HepG2 (cell line): ENCODE data around the gene TC2N. TPM values are rescaled to one million over a fixed set of nuclear protein-coding genes. Genes with fewer than 3 reads are reported as not detected.

Experiments
- ATAC-seq: fragments of 200-7000 bp; cut with Tn5 transposase; 3 replicates; pipeline ENCODE4 v1.9.1; 2020; ENCODE audit warnings: mild to moderate bottlenecking, moderate library complexity
- BruUV-seq: library from RNA; stranded (reverse); fragments of 400-500 nt; replicated peaks from 2 replicates; lab custom pipeline; 2021; lab: Mats Ljungman, UMichigan
- CTCF ChIA-PET: fragments of 300-600 bp; formaldehyde crosslinking; extraction: SDS; loops from one replicate; lab custom pipeline; 2021; ENCODE audit warnings: low total read pairs, inconsistent platforms, low intra/inter-chr PET ratio; lab: Yijun Ruan, JAX
- POLR2A ChIA-PET: fragments of 350-600 bp; sonication (Branson Sonifier 250); formaldehyde crosslinking; loops from one replicate; lab custom pipeline; 2020; ENCODE audit warnings: antibody characterized with exemption, inconsistent platforms; lab: Yijun Ruan, JAX
- DNase-seq: peaks from one replicate; pipeline ENCODE4 v3.0.0-alpha.2; 2015; ENCODE audit warnings: low spot score
- FAIRE-seq: peaks from 3 replicates; lab custom pipeline; 2011; peaks lifted over from hg19 to GRCh38; lab: Jason Lieb, UNC
- H2AFZ ChIP-seq: one replicate; pipeline ENCODE4 v1.6.1; 2011; ENCODE audit warnings: low read length, inconsistent platforms
- H3K27ac ChIP-seq: fragments of 300-600 bp; 3 replicates; pipeline ENCODE4 v1.8.0; 2011; ENCODE audit warnings: mixed run types, mild to moderate bottlenecking, mixed read lengths, low read length, inconsistent platforms; ENCODE audit not compliant: insufficient read depth; ENCODE audit errors: extremely low read length
- H3K27me3 ChIP-seq, 2 experiments: fragments of 200-600 bp in 1 of 2; 2 replicates in 1 of 2; 3 replicates in 1 of 2; pipeline versions ENCODE4 v1.6.0 to v1.8.0; 2011; ENCODE audit warnings: low read length in 2 of 2, mild to moderate bottlenecking in 2 of 2, moderate library complexity in 2 of 2, inconsistent platforms in 1 of 2; ENCODE audit not compliant: insufficient read depth in 2 of 2, control insufficient read depth in 1 of 2
- H3K36me3 ChIP-seq, 2 experiments: fragments of 200-600 bp in 1 of 2; replicated peaks in 1 of 2; 2 replicates in 1 of 2; 3 replicates in 1 of 2; pipeline versions ENCODE4 v1.5.1 to v1.8.0; 2011; ENCODE audit warnings: low read length in 2 of 2, inconsistent platforms in 1 of 2; ENCODE audit not compliant: insufficient read depth in 2 of 2, control insufficient read depth in 1 of 2
- H3K4me1 ChIP-seq: 2 replicates; pipeline ENCODE4 v1.5.1; 2012; ENCODE audit warnings: low read length, inconsistent platforms; ENCODE audit not compliant: insufficient read depth
- H3K4me2 ChIP-seq: 2 replicates; pipeline ENCODE4 v1.6.0; 2011; ENCODE audit warnings: low read depth, low read length, inconsistent platforms
- H3K4me3 ChIP-seq, 3 experiments: fragments of 200-600 bp in 1 of 3; sonication (generic), shearing (Covaris generic) in 1 of 3; replicated peaks in 1 of 3; 2 replicates each; pipeline ENCODE4 v1.5.1; 2011 to 2016; ENCODE audit warnings: low read length in 3 of 3, inconsistent platforms in 2 of 3, low read depth in 2 of 3, mild to moderate bottlenecking in 2 of 3, control low read depth in 1 of 3, mixed read lengths in 1 of 3; ENCODE audit not compliant: insufficient read depth in 1 of 3
- H3K79me2 ChIP-seq: one replicate; pipeline ENCODE4 v1.6.1; 2011; ENCODE audit warnings: low read length, inconsistent platforms; ENCODE audit not compliant: insufficient read depth
- H3K9ac ChIP-seq: 2 replicates; pipeline ENCODE4 v1.6.0; 2011; ENCODE audit warnings: mild to moderate bottlenecking, low read depth, low read length, inconsistent platforms; ENCODE audit not compliant: insufficient read depth
- H3K9me3 ChIP-seq: 2 replicates; pipeline ENCODE4 v1.5.1; 2012; ENCODE audit warnings: mild to moderate bottlenecking, low read length
- H4K20me1 ChIP-seq: 2 replicates; pipeline ENCODE4 v1.6.0; 2011; ENCODE audit warnings: inconsistent platforms, mild to moderate bottlenecking, low read length, moderate library complexity; ENCODE audit not compliant: insufficient read depth
- ATM ChIP-seq: fragments of 450-650 bp; IDR thresholded peaks from 2 replicates; pipeline ENCODE4 v1.7.1; 2017; ENCODE audit warnings: mild to moderate bottlenecking, borderline replicate concordance
- E2F2 ChIP-seq: sonication (generic); formaldehyde crosslinking; IDR thresholded peaks from 2 replicates; pipeline ENCODE4 v1.4.0; 2020; ENCODE audit warnings: missing genetic modification reagents, borderline replicate concordance
- FLYWCH1 ChIP-seq: sonication (generic); formaldehyde crosslinking; IDR thresholded peaks from 2 replicates; pipeline ENCODE4 v1.8.1; 2023; ENCODE audit warnings: mild to moderate bottlenecking, missing genetic modification reagents
- FOXJ3 ChIP-seq: sonication (generic); formaldehyde crosslinking; IDR thresholded peaks from 2 replicates; pipeline ENCODE4 v1.4.0; 2020; ENCODE audit warnings: missing genetic modification reagents, mild to moderate bottlenecking, borderline replicate concordance
- FOXK1 ChIP-seq: sonication (generic); formaldehyde crosslinking; IDR thresholded peaks from 2 replicates; pipeline ENCODE4 v1.4.0; 2020; ENCODE audit warnings: low read depth, missing genetic modification reagents, borderline replicate concordance
- HHEX ChIP-seq: IDR thresholded peaks from 2 replicates; pipeline ENCODE4 v1.6.1; 2016; ENCODE audit warnings: control low read depth
- KLF6 ChIP-seq: IDR thresholded peaks from 2 replicates; pipeline ENCODE4 v1.8.0; 2016; ENCODE audit warnings: missing biosample characterization, missing genetic modification reagents
- NAIF1 ChIP-seq: sonication (generic); formaldehyde crosslinking; IDR thresholded peaks from 2 replicates; pipeline ENCODE4 v1.5.0; 2020; ENCODE audit warnings: mild to moderate bottlenecking, missing genetic modification reagents, borderline replicate concordance
- SMC3 ChIP-seq: IDR thresholded peaks from 2 replicates; pipeline ENCODE4 v1.6.1; 2011; ENCODE audit warnings: low read length, improper control_type of control experiment
- TFDP2 ChIP-seq: sonication (generic); formaldehyde crosslinking; IDR thresholded peaks from 2 replicates; pipeline ENCODE4 v1.4.0; 2020; ENCODE audit warnings: missing genetic modification reagents
- XRCC5 ChIP-seq: fragments of 200-400 bp; formaldehyde crosslinking; optimal IDR thresholded peaks from 2 replicates; pipeline ENCODE3; 2017; ENCODE audit warnings: mild to moderate bottlenecking, low read length
- ZFY ChIP-seq: sonication (generic); formaldehyde crosslinking; IDR thresholded peaks from 2 replicates; pipeline ENCODE4 v1.4.0; 2020; ENCODE audit warnings: missing genetic modification reagents
- ZNF234 ChIP-seq: sonication (generic); formaldehyde crosslinking; conservative IDR thresholded peaks from 2 replicates; pipeline ENCODE4 v1.5.1; 2020; ENCODE audit warnings: mild to moderate bottlenecking, missing genetic modification reagents
- ZNF564 ChIP-seq: sonication (generic); formaldehyde crosslinking; IDR thresholded peaks from 2 replicates; pipeline ENCODE4 v1.8.1; 2023; ENCODE audit warnings: mild to moderate bottlenecking, missing genetic modification reagents
- ZNF704 ChIP-seq: sonication (generic); formaldehyde crosslinking; IDR thresholded peaks from 2 replicates; pipeline ENCODE4 v1.8.1; 2023; ENCODE audit warnings: mild to moderate bottlenecking, inconsistent platforms, moderate library complexity, missing genetic modification reagents, borderline replicate concordance
- WGBS: methylation state at CpG from one replicate; pipeline ENCODE4 v1.1.6; 2017; ENCODE audit warnings: low lambda C conversion rate; 5-methylcytosine and 5-hydroxymethylcytosine counted together
- in situ Hi-C: cut with HindIII; loops from 2 replicates; pipeline ENCODE4 v1.10.0; 2017; ENCODE audit warnings: low pct_unique_long_range_greater_than_20kb; ENCODE audit not compliant: extremely low pct_ligation_motif_present
- intact Hi-C: fragments of 100-400 bp; cut with micrococcal nuclease; formaldehyde crosslinking; loops from one replicate; pipeline ENCODE4 v1.10.0; 2022; ENCODE audit not compliant: unreplicated experiment
- polyA plus RNA-seq, 8 experiments: library from polyadenylated mRNA; depleted of rRNA in 3 of 8; stranded (reverse) in 7 of 8; unstranded in 1 of 8; fragments of >200 nt; fragmentation: Illumina TruSeq in 4 of 8; extraction: Trizol in 4 of 8; gene quantifications; 2 replicates each; pipeline versions ENCODE4 v1.2.1 to v1.2.3, GENCODE V29; 2011 to 2016; ENCODE audit warnings: low read depth in 4 of 8, missing spikeins in 1 of 8, mixed read lengths in 1 of 8; ENCODE audit not compliant: insufficient read depth in 1 of 8
- total RNA-seq, 5 experiments: library from RNA; depleted of rRNA; stranded (reverse); fragments of >200 nt; fragmentation: Illumina TruSeq; extraction: Trizol; gene quantifications; 2 replicates each; pipeline ENCODE4 v1.2.3, GENCODE V29; 2016; ENCODE audit warnings: low read depth in 1 of 5

The TC2N gene
- total and polyA plus RNA-seq, 2 of the 13 experiments (the other 11 are each of a cell fraction or from before 2014, with no cell fraction given): 0.03 TPM; not detected in 1

GRCh38 chr14:91858536-91859275 is 8.6 kb downstream of the TC2N start (continued):
- TF ChIP-seq ZNF704 (CRISPR knock-in tag) (no peak), KLF6 (CRISPR knock-in tag) (no peak), ZNF564 (no peak), ZFY (CRISPR knock-in tag) (no peak), SMC3 (peak; percentile 42; the same call in 1 of the 2 replicates)

- peaks cover 2 to 5% of the 10 kb centered on the region in 2 experiments; a peak in 2 of 5 replicates for H3K27me3 ChIP-seq
- DNase-seq (no peak), ATAC-seq (no peak), FAIRE-seq (no peak)
- H3K4me2 ChIP-seq: no peak overlapping the region
- no peak overlapping the region for H3K9ac ChIP-seq
- H3K79me2 ChIP-seq: no peaks in the 10 kb centered on the region
- H3K4me1 ChIP-seq: no peaks in the 10 kb centered on the region
- no peaks in the 10 kb centered on the region for H3K36me3 ChIP-seq
- TF ChIP-seq ZNF234 (CRISPR knock-in tag) (no peak), HHEX (CRISPR knock-in tag) (no peak), NAIF1 (no peak), E2F2 (CRISPR knock-in tag) (no peak), FOXK1 (CRISPR knock-in tag) (no peak), FOXJ3 (no peak), FLYWCH1 (CRISPR knock-in tag) (no peak), XRCC5 (no peak), ATM (no peak), TFDP2 (no peak)
- ChIA-PET POLR2A (no interaction called here), CTCF (no interaction called here)
- H4K20me1 ChIP-seq: no peaks in the 10 kb centered on the region
- intact Hi-C loops (no loop called here), in situ Hi-C loops (no loop called here)
- H3K27ac ChIP-seq: no peak overlapping the region
- 73% methylated on average over 2 of the region's 2 CpGs for WGBS
- no peak overlapping the region for H3K4me3 ChIP-seq
- BruUV-seq: no TSS peak
- H3K9me3 ChIP-seq: no peaks in the 10 kb centered on the region
- H2AFZ ChIP-seq: no peak overlapping the region
These were observed 9.7 kb downstream of the TC2N start for GRCh38 chr14:91857614-91858013.
